Right atrium auricular region (tissue), 2 donors: ENCODE results near the gene NQO2. TPM values are rescaled to one million over a fixed set of nuclear protein-coding genes. Genes with fewer than 3 reads are reported as not detected.
A peak's percentile ranks its signal among the peaks of the same experiment; 100 is the strongest.
"Not testable (repeated sequence)": the region's sequence is repeated elsewhere in the genome, so short reads cannot be mapped to it uniquely, and the experiment has no call there.

Experiments used
- DNase-seq: peaks from one replicate; pipeline ENCODE4 v3.0.0-alpha.2; 2019; ENCODE audit warnings: low spot score
- H3K27ac ChIP-seq, 2 donors: fragments of 200-600 bp; sonication (generic); 1 replicate in 1 of 2; 2 replicates in 1 of 2; pipeline ENCODE4 v1.5.1; 2016 to 2019
- H3K27me3 ChIP-seq, 2 donors: fragments of 200-600 bp; sonication (generic); one replicate each; pipeline versions ENCODE4 v1.5.1 to v1.6.0; 2017 to 2019
- H3K36me3 ChIP-seq: fragments of 200-600 bp; sonication (generic); one replicate; pipeline ENCODE4 v1.5.1; 2016
- H3K4me1 ChIP-seq, 2 donors: fragments of 200-600 bp; sonication (generic); one replicate each; pipeline versions ENCODE4 v1.5.1 to v1.6.0; 2017 to 2019
- H3K4me3 ChIP-seq, 2 donors: fragments of 200-600 bp; sonication (generic); 1 replicate in 1 of 2; 2 replicates in 1 of 2; pipeline ENCODE4 v1.5.1; 2017 to 2019; ENCODE audit warnings: mild to moderate bottlenecking in 1 of 2, moderate library complexity in 1 of 2
- H3K9me3 ChIP-seq, 2 donors: fragments of 200-600 bp; sonication (generic); one replicate each; pipeline ENCODE4 v1.5.1; 2019
- CTCF ChIP-seq, 2 donors: fragments of 200-600 bp; sonication (generic); IDR thresholded peaks; one replicate each; pipeline ENCODE4 v1.5.1; 2019; ENCODE audit warnings: antibody characterized with exemption in 2 of 2
- total RNA-seq, 2 donors: library from RNA; depleted of rRNA; stranded (reverse); fragments of >200 nt; gene quantifications; one replicate each; pipeline ENCODE4 v1.1.0, GENCODE V29; 2016

Gene NQO2
- total RNA-seq, 2 donors from 2014 or later = 37.6 to 68.1 TPM

DNA sequence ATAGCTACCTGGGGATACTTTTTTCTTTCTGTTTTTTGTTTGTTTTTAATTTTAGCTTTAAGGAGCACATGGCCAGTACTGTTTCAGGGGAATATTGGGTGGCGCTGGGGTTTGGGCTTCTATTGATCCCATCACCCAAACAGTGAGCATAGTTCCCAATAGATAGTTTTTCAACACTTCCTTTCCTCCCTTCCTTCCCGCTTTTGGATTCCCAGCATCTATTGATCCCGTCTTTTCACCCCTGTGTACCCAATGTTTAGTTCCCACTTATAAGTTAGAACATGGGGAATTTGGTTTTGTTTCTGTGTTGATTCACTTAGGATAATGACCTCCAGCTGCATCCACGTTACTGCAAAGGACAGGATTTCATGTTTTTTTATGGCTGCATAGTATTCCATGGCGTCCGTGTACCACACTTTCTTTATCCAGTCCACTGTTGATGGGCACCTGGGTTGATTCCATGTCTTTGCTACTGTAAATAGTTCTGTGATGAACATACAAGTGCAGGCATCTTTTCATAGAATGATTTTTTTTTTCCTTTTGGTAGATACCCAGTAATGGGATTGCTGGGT is 20.1 kb downstream of the NQO2 start:
- H3K27ac ChIP-seq = no peak overlapping the region

GRCh38 chr6:3020976-3021598 is 21.4 kb downstream of the NQO2 start:
- H3K4me1 ChIP-seq = peaks cover 0 to 20% of the 10 kb centered on the region in 2 donors
- peaks cover 37% of the 10 kb centered on the region for H3K36me3 ChIP-seq
- H3K27me3 ChIP-seq, H3K4me3 ChIP-seq, H3K27ac ChIP-seq, H3K9me3 ChIP-seq, DNase-seq: not testable (repeated sequence)

More for the DNA sequence above, 20.1 kb downstream of the NQO2 start:
- Histone ChIP-seq H3K4me3 (no peak overlapping the region), H3K27me3 (no peaks in the 10 kb centered on the region), H3K9me3 (no peaks in the 10 kb centered on the region), H3K36me3 (peaks cover 48% of the 10 kb centered on the region), H3K4me1 (peaks cover 0 to 14% of the 10 kb centered on the region in 2 donors)
- no peak for DNase-seq
- no peak for TF ChIP-seq CTCF (IDR thresholded peaks at IDR 0.05)

DNA sequence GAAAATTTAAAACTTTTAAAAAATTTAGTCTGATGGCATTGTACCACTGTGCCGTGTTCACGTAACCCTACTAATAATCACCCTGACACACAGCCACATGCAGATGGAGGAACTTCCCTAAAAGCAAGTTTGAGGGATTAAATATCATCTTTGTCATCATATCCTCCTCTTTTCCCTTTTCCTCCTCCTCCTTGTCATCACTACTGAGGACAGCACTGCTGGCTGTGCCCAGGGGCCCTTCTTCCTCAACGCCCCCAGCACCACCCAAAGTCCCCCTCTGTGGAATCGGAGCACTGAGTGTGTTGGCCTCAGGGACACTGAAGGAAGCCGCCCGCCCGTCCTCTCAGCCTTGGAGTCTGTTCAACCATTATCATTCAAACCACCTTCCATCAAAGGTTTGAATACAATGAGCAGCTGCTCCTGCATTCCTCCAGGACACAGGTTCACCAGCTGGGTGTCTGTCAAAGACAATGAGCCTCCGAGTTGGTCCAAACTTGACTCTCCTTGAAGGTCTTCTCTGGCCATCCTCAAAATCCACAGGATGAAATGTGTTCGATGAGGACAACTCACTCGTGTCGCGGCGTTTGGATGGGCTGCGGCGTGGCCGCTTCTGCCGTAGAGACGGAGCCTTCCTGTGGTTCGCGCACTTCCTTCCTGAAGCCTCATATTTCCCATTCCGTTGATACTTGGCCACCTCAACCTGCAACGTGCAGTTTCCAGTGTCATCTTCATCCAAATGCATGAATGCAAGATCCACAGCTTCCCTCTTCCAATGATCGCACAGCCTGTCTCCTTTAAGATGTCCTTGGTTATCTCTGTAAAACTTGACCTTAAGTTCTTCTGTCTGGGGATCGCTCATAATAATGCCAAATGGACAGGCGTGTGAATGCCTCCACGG is 23.3 kb downstream of the NQO2 start:
- H3K36me3 ChIP-seq = peaks cover 22% of the 10 kb centered on the region
- no peaks in the 10 kb centered on the region for H3K27me3 ChIP-seq
- no peak for DNase-seq
- no peaks in the 10 kb centered on the region for H3K9me3 ChIP-seq
- H3K4me3 ChIP-seq = peak overlapping the region; percentile 37 to 59
- peak overlapping the region; percentile 86 for H3K27ac ChIP-seq
- TF ChIP-seq CTCF (IDR thresholded peaks at IDR 0.05) = no peak
- H3K4me1 ChIP-seq = peaks cover 0 to 20% of the 10 kb centered on the region in 2 donors

- peaks cover 18% of the 10 kb centered on the region for H3K36me3 ChIP-seq
- DNase-seq = peak; percentile 97
- peak overlapping the region; percentile 37 to 59 for H3K4me3 ChIP-seq
- H3K4me1 ChIP-seq = peaks cover 0 to 20% of the 10 kb centered on the region in 2 donors
- TF ChIP-seq CTCF (IDR thresholded peaks at IDR 0.05) = no peak
- H3K27ac ChIP-seq = peak overlapping the region; percentile 86
- H3K27me3 ChIP-seq = no peaks in the 10 kb centered on the region
- no peaks in the 10 kb centered on the region for H3K9me3 ChIP-seq
Measured at GRCh38 chr6:3023663-3024483, 24.2 kb downstream of the NQO2 start.

GRCh38 chr6:3026791-3027626 is 27.3 kb downstream of the NQO2 start:
- Histone ChIP-seq H3K4me1 (peaks cover 0 to 17% of the 10 kb centered on the region in 2 donors), H3K4me3 (no peak overlapping the region), H3K36me3 (no peaks in the 10 kb centered on the region), H3K9me3 (no peaks in the 10 kb centered on the region), H3K27ac (no peak overlapping the region), H3K27me3 (no peaks in the 10 kb centered on the region)
- no peak for DNase-seq
- no peak for TF ChIP-seq CTCF (IDR thresholded peaks at IDR 0.05)

DNA sequence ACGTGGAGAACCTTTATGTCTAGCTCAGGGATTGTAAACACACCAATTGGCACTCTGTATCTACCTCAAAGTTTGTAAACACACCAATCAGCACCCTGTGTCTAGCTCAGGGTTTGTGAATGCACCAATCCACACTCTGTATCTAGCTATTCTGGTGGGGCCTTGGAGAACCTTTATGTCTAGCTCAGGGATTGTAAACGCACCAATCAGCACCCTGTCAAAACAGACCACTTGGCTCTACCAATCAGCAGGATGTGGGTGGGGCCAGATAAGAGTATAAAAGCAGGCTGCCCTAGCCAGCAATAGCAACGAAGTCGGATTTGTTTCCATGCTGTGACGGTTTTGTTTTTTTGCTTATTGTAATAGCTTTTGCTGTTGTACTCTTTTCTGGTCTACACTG is 28.5 kb downstream of the NQO2 start:
- not testable (repeated sequence) for H3K9me3 ChIP-seq, H3K36me3 ChIP-seq, H3K27me3 ChIP-seq, H3K4me3 ChIP-seq, H3K27ac ChIP-seq, DNase-seq
- H3K4me1 ChIP-seq = peaks cover 0 to 17% of the 10 kb centered on the region in 2 donors
